ENCODE results near the gene IGF2R. TPM values are rescaled to one million over a fixed set of nuclear protein-coding genes. Genes with fewer than 3 reads are reported as not detected.

Gene IGF2R
- total RNA-seq, 4 donors from 2014 or later: 48.8 to 106 (median 92.3) TPM

DNA sequence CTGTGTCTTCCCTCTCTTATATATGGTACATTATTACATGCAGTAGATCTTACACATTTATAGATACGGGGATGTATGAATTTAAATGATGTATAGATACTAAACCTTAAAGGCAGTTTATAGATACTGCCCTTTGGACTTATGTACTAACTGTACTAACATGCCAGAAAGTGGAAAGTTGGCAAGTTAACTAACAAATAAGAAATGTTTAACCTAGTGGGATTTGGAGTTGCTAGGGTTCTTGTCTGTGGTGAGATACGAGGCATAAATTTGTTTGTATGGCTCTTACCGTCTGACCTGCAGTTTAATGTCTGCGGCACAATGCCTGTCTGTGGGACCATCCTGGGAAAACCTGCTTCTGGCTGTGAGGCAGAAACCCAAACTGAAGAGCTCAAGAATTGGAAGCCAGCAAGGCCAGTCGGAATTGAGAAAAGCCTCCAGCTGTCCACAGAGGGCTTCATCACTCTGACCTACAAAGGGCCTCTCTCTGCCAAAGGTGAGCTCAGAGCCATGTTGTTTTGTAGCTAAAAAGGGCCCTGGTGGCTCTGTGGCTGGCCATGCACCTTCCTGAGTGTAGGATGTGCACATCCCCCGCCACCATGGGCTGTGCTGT, 89.8 kb downstream of the IGF2R start:
- H3K27ac ChIP-seq: peak overlapping the region; percentile 31 to 68 (median 66)
- in situ Hi-C loops (cut with MboI; ENCODE audit: low pct_ligation_motif_present in 1 of 4, low pct_unique_long_range_greater_than_20kb in 1 of 4, low sequenced_read_pairs in 3 of 4): loop anchor here in 1 of 4 donors (25.0 kb wide), 1 partner anchor 371 kb away; the partner anchor contains the start of gene SOD2
- 55 to 61% methylated on average over 5 to 6 of the region's 6 CpGs for WGBS, 2 donors (ENCODE audit: low coverage in 1 of 2)
- no peaks in the 10 kb centered on the region for H3K9me3 ChIP-seq
- H3K27me3 ChIP-seq: no peaks in the 10 kb centered on the region
- H3K36me3 ChIP-seq: peaks cover 0 to 41% (median 19%) of the 10 kb centered on the region in 4 donors
- no peak for DNase-seq
- intact Hi-C loops (cut with DNase I; ENCODE audit: low total_unique reads): no loop called here
- TF ChIP-seq, protein P1, sequence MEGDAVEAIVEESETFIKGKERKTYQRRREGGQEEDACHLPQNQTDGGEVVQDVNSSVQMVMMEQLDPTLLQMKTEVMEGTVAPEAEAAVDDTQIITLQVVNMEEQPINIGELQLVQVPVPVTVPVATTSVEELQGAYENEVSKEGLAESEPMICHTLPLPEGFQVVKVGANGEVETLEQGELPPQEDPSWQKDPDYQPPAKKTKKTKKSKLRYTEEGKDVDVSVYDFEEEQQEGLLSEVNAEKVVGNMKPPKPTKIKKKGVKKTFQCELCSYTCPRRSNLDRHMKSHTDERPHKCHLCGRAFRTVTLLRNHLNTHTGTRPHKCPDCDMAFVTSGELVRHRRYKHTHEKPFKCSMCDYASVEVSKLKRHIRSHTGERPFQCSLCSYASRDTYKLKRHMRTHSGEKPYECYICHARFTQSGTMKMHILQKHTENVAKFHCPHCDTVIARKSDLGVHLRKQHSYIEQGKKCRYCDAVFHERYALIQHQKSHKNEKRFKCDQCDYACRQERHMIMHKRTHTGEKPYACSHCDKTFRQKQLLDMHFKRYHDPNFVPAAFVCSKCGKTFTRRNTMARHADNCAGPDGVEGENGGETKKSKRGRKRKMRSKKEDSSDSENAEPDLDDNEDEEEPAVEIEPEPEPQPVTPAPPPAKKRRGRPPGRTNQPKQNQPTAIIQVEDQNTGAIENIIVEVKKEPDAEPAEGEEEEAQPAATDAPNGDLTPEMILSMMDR (IDR thresholded peaks at IDR 0.05): no peak
- TF ChIP-seq POLR2A (IDR thresholded peaks at IDR 0.05): no peak
- no peak for TF ChIP-seq POLR2AphosphoS5 (IDR thresholded peaks at IDR 0.05)
- no peak for TF ChIP-seq EP300 (IDR thresholded peaks at IDR 0.05; ENCODE audit: low read depth)
- peaks cover 2 to 28% (median 19%) of the 10 kb centered on the region in 4 donors for H3K4me1 ChIP-seq
- H3K4me3 ChIP-seq: no peak overlapping the region

DNA sequence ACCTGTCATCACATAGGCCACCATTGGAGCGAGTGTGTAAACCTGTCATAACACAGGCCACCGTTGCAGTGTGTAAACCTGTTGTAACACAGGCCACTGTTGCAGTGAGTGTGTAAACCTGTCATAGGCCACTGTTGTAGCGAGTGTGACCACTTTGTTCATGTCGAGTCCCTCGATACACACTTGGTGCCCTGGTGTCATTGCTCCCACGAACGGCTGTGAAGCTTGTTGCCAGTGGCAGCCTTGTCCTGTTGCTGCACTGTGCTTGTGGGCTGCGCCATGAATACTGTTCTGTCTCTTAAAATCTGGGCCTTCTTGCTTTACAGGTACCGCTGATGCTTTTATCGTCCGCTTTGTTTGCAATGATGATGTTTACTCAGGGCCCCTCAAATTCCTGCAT, 91.3 kb downstream of the IGF2R start:
- H3K27ac ChIP-seq: no peak overlapping the region
- no peak for DNase-seq
- intact Hi-C loops (cut with DNase I; ENCODE audit: low total_unique reads): no loop called here
- H3K36me3 ChIP-seq: peaks cover 0 to 43% (median 21%) of the 10 kb centered on the region in 4 donors
- no peaks in the 10 kb centered on the region for H3K9me3 ChIP-seq
- H3K4me1 ChIP-seq: peaks cover 2 to 28% (median 19%) of the 10 kb centered on the region in 4 donors
- TF ChIP-seq, protein P1 (IDR thresholded peaks at IDR 0.05): no peak
- TF ChIP-seq EP300 (IDR thresholded peaks at IDR 0.05; ENCODE audit: low read depth): no peak
- no peak overlapping the region for H3K4me3 ChIP-seq
- in situ Hi-C loops (cut with MboI; ENCODE audit: low pct_ligation_motif_present in 1 of 4, low pct_unique_long_range_greater_than_20kb in 1 of 4, low sequenced_read_pairs in 3 of 4): loop anchor here in 1 of 4 donors (25.0 kb wide), 1 partner anchor 373 kb away; the partner anchor contains the start of gene SOD2
- WGBS, 2 donors (ENCODE audit: low coverage in 1 of 2): 92 to 98% methylated on average over 5 to 11 of the region's 11 CpGs
- H3K27me3 ChIP-seq: no peaks in the 10 kb centered on the region

DNA sequence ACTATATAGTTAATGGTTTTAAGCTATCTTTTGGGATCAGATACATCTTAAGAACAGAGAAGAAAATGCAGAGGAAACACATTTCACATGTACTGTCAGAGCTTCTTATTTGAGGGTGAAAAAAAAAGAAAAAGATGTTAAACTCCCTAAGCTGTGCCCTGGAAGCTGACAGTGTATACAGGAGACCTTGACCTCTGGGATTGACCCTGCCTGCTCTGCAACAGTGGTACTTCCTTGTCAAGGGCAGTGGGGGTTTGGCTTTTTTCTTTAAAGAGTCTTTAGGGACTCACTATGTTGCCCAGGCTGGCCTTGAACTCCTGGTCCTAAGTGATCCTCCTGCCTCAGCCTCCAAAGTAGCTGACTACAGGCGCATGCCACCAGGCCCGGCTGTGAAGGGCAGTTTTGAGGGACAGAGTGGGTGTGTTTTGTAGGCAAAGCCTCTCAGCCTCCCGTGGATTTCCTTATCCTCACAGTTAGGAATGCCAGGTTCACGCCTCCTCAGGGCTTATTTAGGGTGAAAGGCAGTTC, 92.1 kb downstream of the IGF2R start:
- no peak for DNase-seq
- peaks cover 2 to 28% (median 19%) of the 10 kb centered on the region in 4 donors for H3K4me1 ChIP-seq
- WGBS, 2 donors (ENCODE audit: low coverage in 1 of 2): 78% methylated on average over 4 of the region's 4 CpGs; no CpG with 5 or more reads in 1 of the 2 donors
- intact Hi-C loops (cut with DNase I; ENCODE audit: low total_unique reads) (no loop called here), in situ Hi-C loops (cut with MboI; ENCODE audit: low pct_ligation_motif_present in 1 of 4, low pct_unique_long_range_greater_than_20kb in 1 of 4, low sequenced_read_pairs in 3 of 4) (loop anchor here in 1 of 4 donors (25.0 kb wide), 1 partner anchor 374 kb away; the partner anchor contains the start of gene SOD2)
- no peak overlapping the region for H3K4me3 ChIP-seq
- H3K36me3 ChIP-seq: peaks cover 0 to 43% (median 21%) of the 10 kb centered on the region in 4 donors
- no peak overlapping the region for H3K27ac ChIP-seq
- H3K27me3 ChIP-seq: no peaks in the 10 kb centered on the region
- no peaks in the 10 kb centered on the region for H3K9me3 ChIP-seq
- no peak for TF ChIP-seq POLR2AphosphoS5 (IDR thresholded peaks at IDR 0.05)
- no peak for TF ChIP-seq EP300 (IDR thresholded peaks at IDR 0.05; ENCODE audit: low read depth)
- TF ChIP-seq, protein P1 (IDR thresholded peaks at IDR 0.05): no peak
- no peak for TF ChIP-seq POLR2A (IDR thresholded peaks at IDR 0.05)

DNA sequence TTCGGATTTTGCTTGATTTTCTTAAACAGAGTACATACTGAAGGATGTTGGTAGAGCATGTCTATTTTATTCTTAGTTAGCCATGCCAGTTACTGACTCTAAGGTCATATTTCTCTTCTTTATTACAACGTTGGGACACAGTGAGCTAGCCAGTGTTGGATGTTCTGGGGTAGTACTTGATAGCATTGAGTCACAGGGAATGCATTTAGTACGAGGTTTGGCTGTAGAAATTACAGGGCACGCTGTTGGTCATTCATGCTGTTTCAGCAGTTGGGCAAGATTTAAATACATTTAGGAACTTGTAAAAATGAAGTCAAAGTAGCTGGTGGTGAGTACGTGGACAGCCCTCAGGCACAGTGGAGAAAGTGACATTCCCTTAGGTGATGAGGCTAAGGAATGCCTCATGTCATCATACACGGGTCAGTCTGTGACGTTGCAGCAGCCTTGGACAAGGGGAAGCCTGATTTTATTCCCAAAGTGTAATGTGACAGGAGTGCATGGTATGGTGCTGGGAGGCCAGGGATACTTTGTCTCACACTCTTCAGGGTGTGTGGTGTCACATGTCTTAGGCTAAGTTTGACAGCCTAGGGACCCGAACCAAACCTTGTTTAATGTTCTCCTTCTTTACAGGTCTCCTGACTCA, 95.0 kb downstream of the IGF2R start:
- Histone ChIP-seq H3K9me3 (no peaks in the 10 kb centered on the region), H3K27ac (no peak overlapping the region), H3K36me3 (peaks cover 0 to 58% (median 23%) of the 10 kb centered on the region in 4 donors), H3K27me3 (no peaks in the 10 kb centered on the region), H3K4me1 (peaks cover 0 to 3% (median 2%) of the 10 kb centered on the region in 4 donors), H3K4me3 (no peak overlapping the region)
- 89 to 92% methylated on average over 6 to 8 of the region's 8 CpGs for WGBS, 2 donors (ENCODE audit: low coverage in 1 of 2)
- TF ChIP-seq POLR2AphosphoS5 (IDR thresholded peaks at IDR 0.05) (no peak), POLR2A (IDR thresholded peaks at IDR 0.05) (no peak), EP300 (IDR thresholded peaks at IDR 0.05; ENCODE audit: low read depth) (no peak)
- TF ChIP-seq, protein P1 (IDR thresholded peaks at IDR 0.05): no peak
- DNase-seq: no peak
- intact Hi-C loops (cut with DNase I; ENCODE audit: low total_unique reads) (no loop called here), in situ Hi-C loops (cut with MboI; ENCODE audit: low pct_ligation_motif_present in 1 of 4, low pct_unique_long_range_greater_than_20kb in 1 of 4, low sequenced_read_pairs in 3 of 4) (loop anchor here in 1 of 4 donors (25.0 kb wide), 1 partner anchor 377 kb away; the partner anchor contains the start of gene SOD2)
